ENCODE measurements around the gene RXYLT1.

Gene RXYLT1

DNA sequence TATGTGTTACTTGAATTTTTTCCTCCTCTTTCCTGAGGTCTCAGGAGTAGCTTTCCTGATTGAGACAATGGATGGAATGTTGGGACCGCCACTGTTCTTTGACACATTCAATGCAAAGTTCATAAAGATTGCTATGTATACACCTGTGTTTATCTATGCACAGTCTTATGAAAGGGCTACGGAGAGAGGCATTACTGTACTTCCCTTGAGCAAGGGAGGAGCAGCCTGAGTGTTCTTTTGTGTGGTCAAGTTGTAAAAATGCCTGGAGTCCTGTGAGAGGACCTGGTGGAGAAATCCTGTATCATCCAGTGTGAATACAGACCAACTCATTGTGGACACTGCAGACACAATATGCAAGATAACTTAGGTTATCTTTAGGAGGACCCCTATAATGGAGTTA is 66.0 kb downstream of the RXYLT1 start:
- no peak for DNase-seq (ENCODE audit: low spot score)
- in situ Hi-C loops (cut with MboI; ENCODE audit: low pct_unique_long_range_greater_than_20kb, low sequenced_read_pairs, unreplicated experiment), result loop anchor here (25.0 kb wide), 1 partner anchor 542 kb away; the partner anchor contains the start of gene C12orf56
- TF ChIP-seq, protein P1, sequence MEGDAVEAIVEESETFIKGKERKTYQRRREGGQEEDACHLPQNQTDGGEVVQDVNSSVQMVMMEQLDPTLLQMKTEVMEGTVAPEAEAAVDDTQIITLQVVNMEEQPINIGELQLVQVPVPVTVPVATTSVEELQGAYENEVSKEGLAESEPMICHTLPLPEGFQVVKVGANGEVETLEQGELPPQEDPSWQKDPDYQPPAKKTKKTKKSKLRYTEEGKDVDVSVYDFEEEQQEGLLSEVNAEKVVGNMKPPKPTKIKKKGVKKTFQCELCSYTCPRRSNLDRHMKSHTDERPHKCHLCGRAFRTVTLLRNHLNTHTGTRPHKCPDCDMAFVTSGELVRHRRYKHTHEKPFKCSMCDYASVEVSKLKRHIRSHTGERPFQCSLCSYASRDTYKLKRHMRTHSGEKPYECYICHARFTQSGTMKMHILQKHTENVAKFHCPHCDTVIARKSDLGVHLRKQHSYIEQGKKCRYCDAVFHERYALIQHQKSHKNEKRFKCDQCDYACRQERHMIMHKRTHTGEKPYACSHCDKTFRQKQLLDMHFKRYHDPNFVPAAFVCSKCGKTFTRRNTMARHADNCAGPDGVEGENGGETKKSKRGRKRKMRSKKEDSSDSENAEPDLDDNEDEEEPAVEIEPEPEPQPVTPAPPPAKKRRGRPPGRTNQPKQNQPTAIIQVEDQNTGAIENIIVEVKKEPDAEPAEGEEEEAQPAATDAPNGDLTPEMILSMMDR (IDR thresholded peaks at IDR 0.05; ENCODE audit: extremely low read depth, insufficient read depth, missing control alignments), result no peak

DNA sequence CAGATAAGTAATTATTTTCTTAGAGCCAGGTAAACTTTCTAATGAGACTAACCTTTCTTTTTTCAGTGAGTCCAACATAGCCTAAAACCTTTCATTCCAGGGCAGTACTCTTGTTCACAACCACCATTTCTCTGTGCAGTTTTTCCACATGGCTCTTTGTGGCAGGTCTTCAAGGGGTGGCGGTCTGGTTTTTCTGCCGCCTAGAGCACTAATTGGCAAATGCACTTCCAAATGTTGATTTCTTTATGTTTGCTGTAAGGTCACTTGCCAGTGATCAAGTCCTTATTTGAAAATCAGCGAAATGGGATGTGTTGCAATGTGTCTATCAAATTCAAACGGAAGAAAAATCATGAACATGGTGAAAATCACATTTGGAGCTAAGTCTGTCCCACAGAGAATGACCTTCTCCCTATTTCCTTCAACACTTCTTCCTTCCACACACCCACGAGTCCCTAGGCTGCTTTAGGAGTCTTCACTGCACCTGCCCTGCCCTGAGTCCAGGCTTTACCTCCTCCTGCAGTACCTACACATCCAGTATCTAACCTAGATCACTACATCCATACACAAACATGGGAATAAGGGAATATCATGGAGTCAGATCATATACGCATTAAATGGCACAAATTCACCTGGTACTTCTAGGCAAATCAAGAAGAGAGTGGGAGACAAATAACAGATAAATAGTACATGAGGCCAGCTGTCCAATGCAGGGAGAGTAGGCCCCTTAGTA is 66.7 kb downstream of the RXYLT1 start:
- in situ Hi-C loops (cut with MboI; ENCODE audit: low pct_unique_long_range_greater_than_20kb, low sequenced_read_pairs, unreplicated experiment), result loop anchor here (25.0 kb wide), 1 partner anchor 541 kb away; the partner anchor contains the start of gene C12orf56
- TF ChIP-seq, protein P1 (IDR thresholded peaks at IDR 0.05; ENCODE audit: extremely low read depth, insufficient read depth, missing control alignments), result no peak
- no peak for DNase-seq (ENCODE audit: low spot score)

DNA sequence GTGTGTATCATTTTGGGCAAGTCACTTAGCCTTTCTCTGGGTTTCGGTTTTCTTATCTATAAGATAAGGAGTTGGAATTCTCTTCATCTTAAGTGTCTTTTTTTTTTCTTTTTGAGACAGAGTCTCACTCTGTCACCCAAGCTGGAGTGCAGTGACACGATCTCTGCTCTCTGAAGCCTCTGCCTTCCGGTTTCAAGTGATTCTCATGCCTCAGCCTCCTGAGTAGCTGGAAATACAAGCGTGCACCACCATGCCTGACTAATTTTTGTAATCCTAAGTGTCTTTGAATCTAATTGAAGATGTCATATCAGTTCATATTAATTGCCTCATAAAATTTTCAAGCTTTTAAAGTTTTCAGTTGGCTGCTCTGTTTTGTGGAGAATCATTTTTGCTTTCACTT is 68.7 kb downstream of the RXYLT1 start:
- DNase-seq (ENCODE audit: low spot score), result no peak

DNA sequence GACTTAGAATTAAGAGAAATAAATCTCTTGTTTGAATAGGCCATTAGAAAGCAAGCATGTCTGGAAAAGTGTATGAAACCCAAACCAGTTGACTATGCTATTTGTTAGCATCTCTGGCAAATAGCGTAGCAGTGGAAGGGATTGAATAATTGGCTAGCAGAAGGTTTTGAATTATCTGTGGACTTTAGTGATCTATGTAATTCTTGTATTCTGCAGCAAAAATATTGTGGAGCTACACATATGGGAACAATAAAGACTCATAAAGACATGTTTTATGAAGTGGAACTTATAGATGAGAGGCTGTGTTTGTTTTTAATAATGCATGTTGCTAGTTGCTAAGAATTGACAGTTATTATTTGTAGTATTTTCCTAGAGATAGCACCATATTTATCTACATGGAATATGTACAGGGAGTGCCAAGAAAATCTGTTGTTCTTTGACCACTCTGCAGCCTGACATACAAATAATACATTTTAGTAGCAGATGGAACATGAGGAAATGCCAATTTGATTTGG is 69.5 kb downstream of the RXYLT1 start:
- in situ Hi-C loops (cut with MboI; ENCODE audit: low pct_unique_long_range_greater_than_20kb, low sequenced_read_pairs, unreplicated experiment), result loop anchor here (25.0 kb wide), 1 partner anchor 538 kb away; the partner anchor contains the start of gene C12orf56
- TF ChIP-seq, protein P1 (IDR thresholded peaks at IDR 0.05; ENCODE audit: extremely low read depth, insufficient read depth, missing control alignments), result no peak
- no peak for DNase-seq (ENCODE audit: low spot score)

More for the DNA sequence above, 68.7 kb downstream of the RXYLT1 start:
- in situ Hi-C loops (cut with MboI; ENCODE audit: low pct_unique_long_range_greater_than_20kb, low sequenced_read_pairs, unreplicated experiment), result loop anchor here (25.0 kb wide), 1 partner anchor 539 kb away; the partner anchor contains the start of gene C12orf56
- TF ChIP-seq, protein P1 (IDR thresholded peaks at IDR 0.05; ENCODE audit: extremely low read depth, insufficient read depth, missing control alignments), result no peak

DNA sequence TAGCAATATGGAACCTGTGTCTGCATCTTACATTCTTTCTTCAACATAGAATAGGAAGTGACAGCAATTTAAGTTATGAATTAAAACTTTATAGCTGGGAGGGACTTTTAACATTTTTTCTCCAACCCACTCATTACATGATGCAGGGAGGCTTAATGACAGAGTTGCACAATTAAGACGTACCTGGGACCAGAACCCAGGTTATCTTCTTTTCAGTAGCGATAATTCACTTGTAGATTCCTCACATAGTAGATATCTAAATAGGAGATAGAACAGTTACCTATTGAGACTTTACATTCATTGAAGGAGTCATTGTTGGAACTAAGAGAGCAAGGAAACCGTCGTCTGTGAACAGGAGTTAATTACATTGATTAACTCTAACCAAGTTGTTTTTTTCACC is 69.9 kb downstream of the RXYLT1 start:
- DNase-seq (ENCODE audit: low spot score), result no peak
- TF ChIP-seq, protein P1 (IDR thresholded peaks at IDR 0.05; ENCODE audit: extremely low read depth, insufficient read depth, missing control alignments), result no peak
- in situ Hi-C loops (cut with MboI; ENCODE audit: low pct_unique_long_range_greater_than_20kb, low sequenced_read_pairs, unreplicated experiment), result loop anchor here (25.0 kb wide), 1 partner anchor 538 kb away; the partner anchor contains the start of gene C12orf56

DNA sequence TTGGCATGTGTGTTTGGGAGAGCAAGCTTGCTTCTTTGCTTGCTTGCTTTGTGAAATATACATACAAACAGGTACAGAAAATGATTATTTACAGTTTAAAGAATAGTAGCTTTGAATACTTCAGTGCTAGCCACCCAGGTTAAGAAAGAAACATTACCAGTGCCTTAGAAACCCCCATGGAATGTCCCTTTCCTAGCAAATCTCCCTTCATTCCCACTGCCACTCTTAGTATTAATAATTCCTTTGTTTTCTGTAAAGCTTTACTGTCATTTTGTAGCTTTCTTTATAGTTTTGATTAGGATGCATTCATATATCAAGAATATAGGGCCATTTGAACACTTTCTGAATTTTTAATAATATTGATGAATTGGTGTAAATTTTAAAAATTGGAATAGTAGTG is 74.3 kb downstream of the RXYLT1 start:
- in situ Hi-C loops (cut with MboI; ENCODE audit: low pct_unique_long_range_greater_than_20kb, low sequenced_read_pairs, unreplicated experiment), result no loop called here
- DNase-seq (ENCODE audit: low spot score), result no peak
- TF ChIP-seq, protein P1 (IDR thresholded peaks at IDR 0.05; ENCODE audit: extremely low read depth, insufficient read depth, missing control alignments), result no peak
